GM12878 (cell line): Measurements from ENCODE around the gene DACT3.

Source experiments
- ATF7 ChIP-seq: fragments of 450-650 bp; IDR thresholded peaks from 2 replicates; pipeline ENCODE4 v1.6.1; 2016; ENCODE audit warnings: low read depth, mild to moderate bottlenecking
- CTCF ChIP-seq, 3 experiments: IDR thresholded peaks in 2 of 3; conservative IDR thresholded peaks in 1 of 3; 2 replicates each; pipeline ENCODE4 v1.5.1; 2011; ENCODE audit warnings: low read depth in 3 of 3, low read length in 3 of 3, mild to moderate bottlenecking in 3 of 3, control low read depth in 2 of 3, moderate library complexity in 2 of 3, inconsistent platforms in 1 of 3, mixed read lengths in 1 of 3; ENCODE audit not compliant: control insufficient read depth in 2 of 3, insufficient read depth in 1 of 3; ENCODE audit errors: extremely low read depth in 1 of 3

DNA sequence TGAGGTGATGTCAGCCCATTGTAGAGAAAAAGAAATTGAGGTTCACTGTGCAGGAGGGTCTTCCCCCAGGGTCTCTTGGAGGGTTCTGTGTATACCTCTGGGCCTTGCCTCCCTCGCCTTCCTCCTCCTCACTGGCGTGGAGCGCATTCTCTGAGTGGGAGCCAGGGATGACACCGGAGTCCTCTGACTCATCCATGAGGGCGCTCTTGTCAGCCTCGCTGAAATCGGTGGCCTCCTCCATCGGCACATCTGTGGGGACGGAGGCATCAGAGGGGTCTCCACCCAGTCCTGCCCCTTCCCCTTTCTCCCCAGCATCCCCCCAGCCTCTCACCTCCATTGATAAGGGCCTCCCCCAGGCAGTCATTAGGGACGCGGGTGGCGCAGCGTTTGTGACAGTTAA, 39.7 kb upstream of the DACT3 start:
- TF ChIP-seq CTCF (IDR thresholded peaks at IDR 0.05 in 2 of 3, conservative IDR thresholded peaks at IDR 0.05 in 1 of 3; ENCODE audit: control insufficient read depth in 2 of 3, extremely low read depth in 1 of 3, insufficient read depth in 1 of 3, low read depth in 3 of 3, low read length in 3 of 3): no peak
- no peak for TF ChIP-seq ATF7
